Right lobe of liver (tissue), 4 donors: ENCODE data around the gene COLEC11.

Experiments used
- POLR2A ChIP-seq: fragments of 450-650 bp; IDR thresholded peaks from one replicate; pipeline ENCODE4 v1.6.1; 2017; ENCODE audit warnings: antibody characterized with exemption, mild to moderate bottlenecking
- TF ChIP-seq, protein P1 (sequence below), 4 donors: fragments of 200-600 bp in 3 of 4; fragments of 450-650 bp in 1 of 4; IDR thresholded peaks; one replicate each; pipeline versions ENCODE4 v1.5.1 to v1.8.0; 2016 to 2022; ENCODE audit warnings: antibody characterized with exemption in 4 of 4, mild to moderate bottlenecking in 2 of 4
- donor health status: DM: no; HTN: no; CAD: no.
- donor health status: DM: no; HTN: no; CAD: no.
- donor health status: DM: no; HTN: yes; CAD: no.

DNA sequence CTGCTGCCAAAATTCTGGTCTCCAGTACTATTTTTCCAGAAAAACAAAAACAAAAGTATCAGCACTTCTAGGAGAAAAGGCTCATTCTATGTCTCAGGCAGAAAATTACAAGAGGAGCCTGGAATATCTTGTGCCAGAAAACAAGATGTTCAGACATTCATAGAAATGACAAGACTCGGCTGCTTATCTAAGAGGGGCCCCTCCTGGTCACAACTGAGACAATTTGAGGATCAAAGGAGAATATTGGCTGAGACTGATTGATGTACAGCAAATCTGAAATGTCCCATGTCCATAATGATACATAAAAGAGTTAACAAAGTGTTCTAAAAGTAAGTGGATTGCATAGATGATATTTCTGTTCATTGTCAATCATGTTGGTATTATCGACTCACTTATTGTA lies 22.3 kb upstream of the COLEC11 start:
- TF ChIP-seq, protein P1, sequence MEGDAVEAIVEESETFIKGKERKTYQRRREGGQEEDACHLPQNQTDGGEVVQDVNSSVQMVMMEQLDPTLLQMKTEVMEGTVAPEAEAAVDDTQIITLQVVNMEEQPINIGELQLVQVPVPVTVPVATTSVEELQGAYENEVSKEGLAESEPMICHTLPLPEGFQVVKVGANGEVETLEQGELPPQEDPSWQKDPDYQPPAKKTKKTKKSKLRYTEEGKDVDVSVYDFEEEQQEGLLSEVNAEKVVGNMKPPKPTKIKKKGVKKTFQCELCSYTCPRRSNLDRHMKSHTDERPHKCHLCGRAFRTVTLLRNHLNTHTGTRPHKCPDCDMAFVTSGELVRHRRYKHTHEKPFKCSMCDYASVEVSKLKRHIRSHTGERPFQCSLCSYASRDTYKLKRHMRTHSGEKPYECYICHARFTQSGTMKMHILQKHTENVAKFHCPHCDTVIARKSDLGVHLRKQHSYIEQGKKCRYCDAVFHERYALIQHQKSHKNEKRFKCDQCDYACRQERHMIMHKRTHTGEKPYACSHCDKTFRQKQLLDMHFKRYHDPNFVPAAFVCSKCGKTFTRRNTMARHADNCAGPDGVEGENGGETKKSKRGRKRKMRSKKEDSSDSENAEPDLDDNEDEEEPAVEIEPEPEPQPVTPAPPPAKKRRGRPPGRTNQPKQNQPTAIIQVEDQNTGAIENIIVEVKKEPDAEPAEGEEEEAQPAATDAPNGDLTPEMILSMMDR (IDR thresholded peaks at IDR 0.05): no peak
- no peak for TF ChIP-seq POLR2A
